ENCODE results near the gene ZNF778. TPM values are rescaled to one million over a fixed set of nuclear protein-coding genes. Genes with fewer than 3 reads are reported as not detected.
A peak's percentile ranks its signal among the peaks of the same experiment; 100 is the strongest.
"Not testable (repeated sequence)": the region's sequence is repeated elsewhere in the genome, so short reads cannot be mapped to it uniquely, and the experiment has no call there.

ZNF778 gene
- total RNA-seq, 1 donor from 2014 or later = 35.5 TPM

GRCh38 chr16:89187032-89187769, 30.3 kb upstream of the ZNF778 start:
- DNase-seq (ENCODE audit: low spot score) = no peak
- no peaks in the 10 kb centered on the region for H3K9me3 Mint-ChIP-seq (ENCODE audit: unreplicated experiment)

DNA sequence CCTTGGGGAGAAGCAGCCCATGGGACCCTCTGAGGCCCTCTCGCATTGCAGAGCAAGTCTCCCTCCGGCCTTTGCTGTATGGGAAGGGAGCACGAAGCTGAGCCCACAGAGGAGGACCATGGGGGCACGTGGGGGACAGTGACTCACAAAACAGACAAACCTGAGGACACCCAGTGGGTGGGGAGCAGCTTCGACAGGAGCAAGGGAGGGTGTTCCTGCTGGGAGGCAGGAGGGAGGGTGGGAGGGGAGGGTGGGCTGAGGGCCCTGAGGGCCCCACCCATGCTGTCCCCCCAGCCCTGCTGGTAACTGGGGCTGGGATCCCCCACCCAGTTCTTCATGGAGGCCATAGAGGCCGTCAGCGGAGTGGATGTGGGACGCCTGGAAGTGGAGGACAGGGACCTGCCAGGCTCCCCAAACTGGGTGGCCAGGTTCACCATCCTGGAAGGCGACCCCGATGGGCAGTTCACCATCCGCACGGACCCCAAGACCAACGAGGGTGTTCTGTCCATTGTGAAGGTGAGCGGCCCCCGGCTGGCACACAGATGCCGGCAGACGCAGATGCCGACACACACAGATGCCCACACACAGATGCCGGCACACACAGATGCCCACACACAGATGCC, 29.6 kb upstream of the ZNF778 start:
- H3K4me1 Mint-ChIP-seq (ENCODE audit: unreplicated experiment) = peaks cover 4% of the 10 kb centered on the region
- H3K4me3 Mint-ChIP-seq (ENCODE audit: unreplicated experiment) = no peak overlapping the region
- no peak overlapping the region for H3K27ac Mint-ChIP-seq (ENCODE audit: unreplicated experiment)

More at GRCh38 chr16:89187032-89187769, 30.3 kb upstream of the ZNF778 start:
- H3K27ac Mint-ChIP-seq (ENCODE audit: unreplicated experiment) = no peak overlapping the region
- H3K4me1 Mint-ChIP-seq (ENCODE audit: unreplicated experiment) = peaks cover 4% of the 10 kb centered on the region
- peaks cover 19% of the 10 kb centered on the region for H3K27me3 Mint-ChIP-seq (ENCODE audit: unreplicated experiment)
- no peaks in the 10 kb centered on the region for H3K36me3 Mint-ChIP-seq (ENCODE audit: low read depth, unreplicated experiment)
- TF ChIP-seq, protein P1, sequence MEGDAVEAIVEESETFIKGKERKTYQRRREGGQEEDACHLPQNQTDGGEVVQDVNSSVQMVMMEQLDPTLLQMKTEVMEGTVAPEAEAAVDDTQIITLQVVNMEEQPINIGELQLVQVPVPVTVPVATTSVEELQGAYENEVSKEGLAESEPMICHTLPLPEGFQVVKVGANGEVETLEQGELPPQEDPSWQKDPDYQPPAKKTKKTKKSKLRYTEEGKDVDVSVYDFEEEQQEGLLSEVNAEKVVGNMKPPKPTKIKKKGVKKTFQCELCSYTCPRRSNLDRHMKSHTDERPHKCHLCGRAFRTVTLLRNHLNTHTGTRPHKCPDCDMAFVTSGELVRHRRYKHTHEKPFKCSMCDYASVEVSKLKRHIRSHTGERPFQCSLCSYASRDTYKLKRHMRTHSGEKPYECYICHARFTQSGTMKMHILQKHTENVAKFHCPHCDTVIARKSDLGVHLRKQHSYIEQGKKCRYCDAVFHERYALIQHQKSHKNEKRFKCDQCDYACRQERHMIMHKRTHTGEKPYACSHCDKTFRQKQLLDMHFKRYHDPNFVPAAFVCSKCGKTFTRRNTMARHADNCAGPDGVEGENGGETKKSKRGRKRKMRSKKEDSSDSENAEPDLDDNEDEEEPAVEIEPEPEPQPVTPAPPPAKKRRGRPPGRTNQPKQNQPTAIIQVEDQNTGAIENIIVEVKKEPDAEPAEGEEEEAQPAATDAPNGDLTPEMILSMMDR (IDR thresholded peaks at IDR 0.05; ENCODE audit: unreplicated experiment) = no peak
- no peak overlapping the region for H3K4me3 Mint-ChIP-seq (ENCODE audit: unreplicated experiment)

GRCh38 chr16:89188471-89189357, 28.8 kb upstream of the ZNF778 start:
- H3K4me1 Mint-ChIP-seq (ENCODE audit: unreplicated experiment); H3K4me3 Mint-ChIP-seq (ENCODE audit: unreplicated experiment); H3K27ac Mint-ChIP-seq (ENCODE audit: unreplicated experiment); DNase-seq (ENCODE audit: low spot score); H3K9me3 Mint-ChIP-seq (ENCODE audit: unreplicated experiment); H3K36me3 Mint-ChIP-seq (ENCODE audit: low read depth, unreplicated experiment): not testable (repeated sequence)
- H3K27me3 Mint-ChIP-seq (ENCODE audit: unreplicated experiment) = peaks cover 15% of the 10 kb centered on the region

More for the DNA sequence above, 29.6 kb upstream of the ZNF778 start:
- Mint-ChIP-seq H3K27me3 (ENCODE audit: unreplicated experiment) (peaks cover 19% of the 10 kb centered on the region), H3K9me3 (ENCODE audit: unreplicated experiment) (no peaks in the 10 kb centered on the region), H3K36me3 (ENCODE audit: low read depth, unreplicated experiment) (no peaks in the 10 kb centered on the region)
- TF ChIP-seq, protein P1 (IDR thresholded peaks at IDR 0.05; ENCODE audit: unreplicated experiment) = no peak
- peak; percentile 9 for DNase-seq (ENCODE audit: low spot score)

DNA sequence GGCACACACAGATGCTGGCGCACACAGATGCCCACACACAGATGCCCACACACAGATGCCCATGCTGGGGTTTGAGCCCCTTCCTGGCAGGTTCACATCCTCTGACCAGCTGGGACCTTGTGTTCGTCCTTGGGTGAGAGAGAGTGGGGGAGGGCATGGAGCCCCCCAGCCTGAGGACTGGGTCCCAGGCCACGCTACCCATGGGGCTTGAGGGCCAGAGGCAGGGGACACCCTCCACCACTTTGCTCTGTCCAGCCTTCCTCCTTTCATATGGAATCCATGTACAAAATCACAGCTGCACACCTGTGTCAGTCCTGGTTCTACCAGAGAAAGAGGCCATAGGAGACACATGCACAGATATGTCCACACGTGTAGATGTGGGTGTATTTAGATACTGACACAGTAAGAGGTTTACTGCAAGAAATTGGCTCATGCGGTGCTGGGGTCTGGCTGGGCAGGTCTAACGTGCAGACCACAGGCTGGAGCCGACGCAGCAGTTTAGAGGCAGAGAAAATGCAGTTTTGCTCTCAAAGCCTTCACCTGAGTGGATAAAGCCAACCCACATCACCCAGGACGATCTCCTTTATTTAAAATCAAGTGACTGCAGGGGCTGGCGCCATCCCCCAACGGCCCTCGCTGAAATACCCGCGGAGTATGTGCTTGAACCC, 28.0 kb upstream of the ZNF778 start:
- no peaks in the 10 kb centered on the region for H3K9me3 Mint-ChIP-seq (ENCODE audit: unreplicated experiment)
- H3K27me3 Mint-ChIP-seq (ENCODE audit: unreplicated experiment) = peaks cover 15% of the 10 kb centered on the region
- peaks cover 2% of the 10 kb centered on the region for H3K4me1 Mint-ChIP-seq (ENCODE audit: unreplicated experiment)
- TF ChIP-seq, protein P1 (IDR thresholded peaks at IDR 0.05; ENCODE audit: unreplicated experiment) = no peak
- H3K4me3 Mint-ChIP-seq (ENCODE audit: unreplicated experiment) = no peak overlapping the region
- peak; percentile 6 for DNase-seq (ENCODE audit: low spot score)
- H3K27ac Mint-ChIP-seq (ENCODE audit: unreplicated experiment) = no peak overlapping the region
- H3K36me3 Mint-ChIP-seq (ENCODE audit: low read depth, unreplicated experiment) = no peaks in the 10 kb centered on the region
